ENCODE measurements around the gene CAMK1D. TPM values are rescaled to one million over a fixed set of nuclear protein-coding genes. Genes with fewer than 3 reads are reported as not detected.

Gene CAMK1D
- total and polyA plus RNA-seq, 2 of the 4 experiments (the other 2 are of a cell fraction): 5.0 to 5.3 TPM

- no peak overlapping the region for H3K56ac ChIP-seq (ENCODE audit: extremely low read depth, insufficient read depth, low read length)
- no peak overlapping the region for H3K14ac ChIP-seq (replicated peaks; ENCODE audit: low read depth, low read length)
- no peak overlapping the region for H2AFZ ChIP-seq (replicated peaks; ENCODE audit: low read length, poor library complexity)
- ChIA-PET POLR2A (ENCODE audit: unreplicated experiment) (no interaction called here), CTCF (no interaction called here)
- dilution Hi-C loops (cut with HindIII; ENCODE audit: low sequenced_read_pairs, unreplicated experiment): no loop called here
- no peak overlapping the region for H3K27ac ChIP-seq (ENCODE audit: insufficient read depth, low read length)
- H2AK9ac ChIP-seq (replicated peaks; ENCODE audit: low read depth, low read length, poor library complexity): no peak overlapping the region
- no TSS peak for BruUV-seq (replicated peaks)
- H3K4me1 ChIP-seq (ENCODE audit: control insufficient read depth, insufficient read depth, low read length): no peaks in the 10 kb centered on the region
- TF ChIP-seq MAZ (IDR thresholded peaks at IDR 0.05; ENCODE audit: borderline replicate concordance, low read depth, low read length) (no peak), CHD1 (IDR thresholded peaks at IDR 0.05; ENCODE audit: low read depth, low read length) (no peak), RAD21 (IDR thresholded peaks at IDR 0.05; ENCODE audit: low read length) (no peak), MAFK (IDR thresholded peaks at IDR 0.05; ENCODE audit: low read depth, low read length) (no peak), RFX5 (IDR thresholded peaks at IDR 0.05; ENCODE audit: low read depth, low read length) (no peak), MXI1 (IDR thresholded peaks at IDR 0.05; ENCODE audit: borderline replicate concordance, low read depth, low read length) (no peak), USF2 (IDR thresholded peaks at IDR 0.05; ENCODE audit: low read depth, low read length) (no peak), RCOR1 (IDR thresholded peaks at IDR 0.05; ENCODE audit: insufficient replicate concordance, low read length) (no peak), SMC3 (IDR thresholded peaks at IDR 0.05; ENCODE audit: low read depth, low read length) (no peak), POLR2A (IDR thresholded peaks at IDR 0.05; ENCODE audit: low read depth, low read length) (no peak), NFE2L2 (IDR thresholded peaks at IDR 0.05; ENCODE audit: low read depth, low read length) (no peak), CTCF (conservative IDR thresholded peaks at IDR 0.05; ENCODE audit: low read depth, low read length) (no peak)
- no peak overlapping the region for H3K4me2 ChIP-seq (ENCODE audit: low read depth, low read length)
- no peak overlapping the region for H2BK15ac ChIP-seq (ENCODE audit: low read depth, low read length)
- no peaks in the 10 kb centered on the region for H3K9me3 ChIP-seq (ENCODE audit: control insufficient read depth, insufficient read depth, low read length)
- H4K20me1 ChIP-seq (ENCODE audit: insufficient read depth, low read length): no peaks in the 10 kb centered on the region
- in situ Hi-C loops (cut with MboI; ENCODE audit: low sequenced_read_pairs): no loop called here
- H3K18ac ChIP-seq (ENCODE audit: low read depth, low read length): no peak overlapping the region
- 80% methylated on average over 1 of the region's 16 CpGs; no CpG with 5 or more reads in 1 of the 2 experiments for WGBS, 2 experiments (ENCODE audit: extremely low coverage in 2 of 2, insufficient read length in 1 of 2)
- DNase-seq (no peak), ATAC-seq (ENCODE audit: low read depth) (no peak)
- no peak overlapping the region for H4K91ac ChIP-seq (ENCODE audit: insufficient read depth, low read depth, low read length)
- no peaks in the 10 kb centered on the region for H3K36me3 ChIP-seq (ENCODE audit: control insufficient read depth, insufficient read depth, low read length)
- H3K27me3 ChIP-seq (ENCODE audit: control insufficient read depth, insufficient read depth, low read length): no peaks in the 10 kb centered on the region; the same call in 1 of the 2 replicates
- H3K79me1 ChIP-seq (ENCODE audit: low read depth in 1 of 2, low read length in 2 of 2): no peaks in the 10 kb centered on the region
- H3K9me1 ChIP-seq (ENCODE audit: insufficient read depth, low read length): peaks cover 2% of the 10 kb centered on the region; the same call in 1 of the 2 replicates
- no peak overlapping the region for H4K5ac ChIP-seq (ENCODE audit: low read depth, low read length)
- no peak overlapping the region for H3K9ac ChIP-seq (ENCODE audit: low read depth, low read length)
- no peak overlapping the region for H2BK20ac ChIP-seq (ENCODE audit: low read depth, low read length)
- no peak overlapping the region for H2BK120ac ChIP-seq (ENCODE audit: low read depth, low read length)
- intact Hi-C loops (cut with micrococcal nuclease): no loop called here
- no peak overlapping the region for H3K23ac ChIP-seq (ENCODE audit: low read depth, low read length)
- H2BK5ac ChIP-seq (ENCODE audit: low read depth, low read length, poor library complexity, severe bottlenecking): no peak overlapping the region
- H3K4me3 ChIP-seq (ENCODE audit: insufficient read depth, low read depth, low read length): no peak overlapping the region
- no peak overlapping the region for H2AK5ac ChIP-seq (ENCODE audit: low read depth, low read length)
- no peak overlapping the region for H4K8ac ChIP-seq (ENCODE audit: low read depth in 2 of 2, low read length in 2 of 2)
- no peak overlapping the region for H3K4ac ChIP-seq (ENCODE audit: low read depth, low read length)
These were observed 425.0 kb downstream of the CAMK1D start for GRCh38 chr10:12774204-12774894.

Measured in IMR-90 (cell line).